ENCODE measurements around the gene VCY.
"Not testable (repeated sequence)": the region's sequence is repeated elsewhere in the genome, so short reads cannot be mapped to it uniquely, and the experiment has no call there.

VCY gene
- total RNA-seq = 0 reads per million in 2 experiments

DNA sequence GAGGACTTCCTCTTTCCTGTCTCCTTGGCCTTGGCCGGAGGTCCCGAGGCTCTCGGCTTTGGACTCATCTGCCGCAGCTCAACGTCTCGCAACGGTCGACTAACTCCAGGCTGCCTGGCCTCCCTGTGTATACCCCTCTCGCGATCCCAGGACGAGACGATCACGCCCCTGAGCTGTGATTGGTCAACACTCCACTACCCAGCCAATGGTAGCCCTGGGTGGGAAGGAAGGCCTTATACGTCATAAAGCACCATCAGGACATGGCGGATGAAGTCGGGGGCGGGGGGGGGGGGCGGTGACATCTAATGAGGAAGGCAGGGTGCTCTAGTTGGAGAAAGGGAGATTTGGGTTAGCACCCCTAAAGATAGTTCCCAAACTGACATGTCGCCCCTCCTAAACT lies at the start of gene VCY:
Gene VCY (minus strand): TSS at position 101 of the 400 bp plus-strand sequence. CDS start 33 bp downstream, at position 68.
- DNase-seq (ENCODE audit: low read depth) = not testable (repeated sequence)

DNA sequence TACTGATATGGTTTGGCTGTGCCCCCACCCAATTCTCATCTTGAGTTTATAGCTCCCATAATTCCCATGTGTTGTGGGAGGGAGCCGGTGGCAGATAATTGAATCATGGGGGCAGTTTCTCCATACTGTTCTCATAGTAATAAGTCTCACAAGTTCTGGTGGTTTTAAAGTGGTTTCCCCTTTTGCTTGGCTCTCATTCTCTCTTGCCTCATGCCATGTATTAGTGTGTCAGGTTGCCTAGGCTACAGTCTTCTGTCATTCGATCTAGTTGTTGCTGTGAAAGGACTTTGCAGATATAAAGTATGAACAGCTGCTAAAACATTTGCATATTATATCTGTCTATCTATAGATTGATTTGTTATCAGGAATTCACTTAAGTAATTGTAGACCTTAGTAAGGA lies 44.1 kb upstream of the VCY start:
- DNase-seq (ENCODE audit: low read depth) = not testable (repeated sequence)

DNA sequence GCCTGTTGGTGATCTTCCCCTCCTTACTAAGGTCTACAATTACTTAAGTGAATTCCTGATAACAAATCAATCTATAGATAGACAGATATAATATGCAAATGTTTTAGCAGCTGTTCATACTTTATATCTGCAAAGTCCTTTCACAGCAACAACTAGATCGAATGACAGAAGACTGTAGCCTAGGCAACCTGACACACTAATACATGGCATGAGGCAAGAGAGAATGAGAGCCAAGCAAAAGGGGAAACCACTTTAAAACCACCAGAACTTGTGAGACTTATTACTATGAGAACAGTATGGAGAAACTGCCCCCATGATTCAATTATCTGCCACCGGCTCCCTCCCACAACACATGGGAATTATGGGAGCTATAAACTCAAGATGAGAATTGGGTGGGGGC lies 25.6 kb upstream of the VCY start:
- not testable (repeated sequence) for DNase-seq (ENCODE audit: low read depth)

DNA sequence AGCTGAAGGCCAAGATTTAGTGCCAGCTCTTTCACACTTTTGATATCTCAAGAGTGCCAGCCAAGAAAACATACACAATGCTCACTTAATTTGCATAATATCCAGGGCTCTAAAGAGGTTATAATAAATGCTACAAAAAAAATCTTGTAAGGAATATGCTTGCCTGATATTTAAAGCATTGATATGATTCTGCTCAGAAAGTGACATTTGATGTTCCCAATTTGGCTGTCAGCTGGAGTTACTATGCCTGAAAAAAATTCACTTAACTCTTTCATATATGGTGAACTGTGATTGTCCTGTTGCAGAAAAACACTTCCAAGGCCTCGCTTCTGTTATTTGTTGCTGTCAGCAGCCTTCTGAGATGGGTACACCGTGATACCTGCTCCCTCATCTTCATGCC lies 43.9 kb downstream of the VCY start:
- not testable (repeated sequence) for DNase-seq (ENCODE audit: low read depth)

Data from T follicular helper cell (primary cell).